SK-N-SH treated with all-trans-retinoic acid at 6 μM for 48 hours (cell line): ENCODE measurements around the gene SOX10.

Source experiments
- ESRRG ChIP-seq: fragments of 250-450 bp; sonication (Bioruptor Pico); IDR thresholded peaks from 2 replicates; pipeline ENCODE4 v1.6.1; 2021; ENCODE audit warnings: mild to moderate bottlenecking
- POU6F1 ChIP-seq: fragments of 250-450 bp; sonication (Bioruptor Pico); IDR thresholded peaks from 2 replicates; pipeline ENCODE4 v1.8.0; 2021; ENCODE audit warnings: low read depth, mild to moderate bottlenecking, moderate library complexity, borderline replicate concordance
- ZFP3 ChIP-seq: fragments of 250-450 bp; sonication (Bioruptor Pico); IDR thresholded peaks from 2 replicates; pipeline ENCODE4 v1.5.0; 2020; ENCODE audit warnings: mild to moderate bottlenecking, moderate library complexity

- TF ChIP-seq POU6F1: no peak
- TF ChIP-seq ZFP3 (CRISPR knock-in tag): no peak
- no peak for TF ChIP-seq ESRRG (CRISPR knock-in tag)
Measured at GRCh38 chr22:37991731-37992442, 7.5 kb upstream of the SOX10 start.
